HG02623 (cell line): Measurements from ENCODE around the gene ATP11A.

Experiments used
- ATAC-seq: cut with Tn5 transposase; IDR thresholded peaks from one replicate; pipeline ENCODE4 v1.9.1; 2021; ENCODE audit warnings: moderate library complexity; ENCODE audit not compliant: unreplicated experiment

ATP11A gene

GRCh38 chr13:112899281-112900225 is 209.7 kb downstream of the ATP11A start:
- no peak for ATAC-seq

DNA sequence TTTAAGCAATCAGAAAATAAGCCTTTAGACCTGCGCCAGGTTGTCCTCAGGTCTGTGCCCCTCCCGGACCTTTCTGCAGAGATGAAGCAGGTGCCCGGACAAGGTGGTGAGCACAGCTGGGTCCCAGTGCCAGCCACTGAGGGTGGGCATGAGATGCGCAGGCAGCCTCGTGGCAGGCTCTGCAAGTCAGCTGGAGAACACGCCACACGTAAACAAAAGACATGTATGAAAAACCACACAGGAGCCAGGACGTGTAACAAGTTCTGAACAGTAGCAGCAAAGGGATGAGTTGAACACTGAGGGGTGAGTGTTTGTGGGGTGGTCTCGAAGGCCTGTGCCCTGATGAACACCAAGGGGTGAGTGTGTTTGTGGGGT is 210.4 kb downstream of the ATP11A start:
- no peak for ATAC-seq

DNA sequence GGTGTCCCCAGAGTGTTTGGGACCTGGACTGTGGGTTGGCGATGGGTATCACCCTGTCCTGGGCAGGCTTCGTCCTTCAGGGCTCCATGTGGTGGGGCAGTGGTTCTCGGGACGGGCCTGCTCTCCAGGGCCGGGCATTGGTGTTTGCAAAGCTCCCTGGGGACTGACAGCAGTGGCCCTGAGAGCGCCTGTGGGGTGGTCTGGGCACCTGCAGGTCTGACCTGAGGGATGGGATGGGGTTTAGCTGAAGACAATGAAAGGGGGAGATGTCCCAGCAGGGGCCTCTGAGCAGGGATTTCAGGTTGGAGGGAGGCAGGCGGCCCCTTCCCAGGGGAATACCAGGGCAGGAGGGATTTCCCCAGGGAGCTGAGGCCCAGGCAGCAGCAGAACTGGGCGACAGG is 210.9 kb downstream of the ATP11A start:
- ATAC-seq: no peak

GRCh38 chr13:112902101-112902651 is 212.3 kb downstream of the ATP11A start:
- no peak for ATAC-seq

- no peak for ATAC-seq
These were observed 212.8 kb downstream of the ATP11A start for GRCh38 chr13:112902669-112903068.

DNA sequence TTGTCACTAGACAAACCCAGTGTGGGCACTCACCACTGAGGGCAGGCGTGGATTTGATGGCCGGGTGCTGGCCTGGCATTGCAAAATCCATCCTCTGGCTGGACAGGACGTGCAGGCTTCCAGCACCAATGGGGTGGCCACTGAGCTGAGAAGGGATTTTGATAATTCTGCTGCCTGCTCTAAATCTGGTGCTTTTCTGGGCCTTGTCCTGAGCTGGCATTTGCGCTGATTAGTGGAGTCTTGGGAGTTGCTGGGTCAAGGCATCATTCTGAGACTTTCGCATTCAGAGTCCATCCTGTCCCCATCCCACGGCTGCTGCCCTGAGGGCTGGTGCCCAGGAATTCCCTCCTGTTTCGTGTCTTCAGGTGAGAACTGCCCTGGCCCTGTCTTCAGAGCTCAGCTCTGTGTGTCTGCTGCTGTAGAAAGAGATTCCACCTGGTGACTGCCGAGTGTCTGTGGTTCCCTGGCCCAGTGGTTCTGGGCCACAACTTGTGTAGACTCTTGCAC is 213.3 kb downstream of the ATP11A start:
- no peak for ATAC-seq

DNA sequence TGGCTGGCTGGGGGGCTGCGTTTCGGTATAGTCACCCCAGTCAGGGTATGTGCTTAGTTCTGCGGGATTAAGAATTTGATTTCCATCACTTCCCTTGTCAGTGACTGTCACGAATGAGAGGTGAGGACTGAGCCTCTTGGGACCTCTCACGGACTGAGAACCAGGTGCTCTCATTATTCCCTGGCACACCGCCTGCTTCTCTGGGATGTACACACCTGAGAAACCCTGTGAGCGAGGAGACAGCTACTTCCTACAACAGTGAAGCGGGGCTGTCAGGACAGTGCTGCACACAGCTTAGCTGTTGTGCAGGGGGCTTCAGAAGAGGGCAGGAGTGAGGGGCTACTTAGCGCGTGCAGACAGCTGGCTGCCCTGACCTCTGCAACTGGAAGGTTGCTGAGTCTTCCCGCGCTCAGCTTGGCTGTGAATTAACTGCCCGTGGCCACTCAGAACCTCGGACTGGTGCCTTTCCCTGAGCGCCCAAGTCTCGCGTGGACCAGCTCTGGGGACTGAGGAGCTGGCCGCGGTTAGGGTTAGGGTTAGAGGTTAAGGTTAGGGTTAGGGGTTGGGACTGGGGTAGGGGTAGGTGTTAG is 213.9 kb downstream of the ATP11A start:
- no peak for ATAC-seq

- no peak for ATAC-seq
These were observed 214.7 kb downstream of the ATP11A start for GRCh38 chr13:112904436-112904960.

GRCh38 chr13:112905086-112905485 is 215.2 kb downstream of the ATP11A start:
- ATAC-seq: no peak

DNA sequence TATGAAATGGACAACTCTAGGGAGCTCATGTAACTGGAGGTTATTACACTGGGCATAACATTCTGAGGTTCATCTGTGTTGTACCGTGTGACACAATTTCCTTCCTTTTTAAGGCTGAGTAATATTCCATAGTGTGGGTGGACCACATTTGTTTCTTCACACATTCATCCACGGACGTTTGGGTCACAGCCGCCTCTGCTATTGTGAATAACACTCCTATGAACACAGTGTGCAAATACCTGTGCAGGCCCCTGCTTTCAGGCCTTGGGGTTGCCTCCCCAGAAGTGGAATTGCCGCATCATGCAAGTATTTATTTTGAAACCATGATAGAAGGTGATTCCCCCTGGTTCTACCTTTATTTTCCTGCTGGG is 215.8 kb downstream of the ATP11A start:
- no peak for ATAC-seq

DNA sequence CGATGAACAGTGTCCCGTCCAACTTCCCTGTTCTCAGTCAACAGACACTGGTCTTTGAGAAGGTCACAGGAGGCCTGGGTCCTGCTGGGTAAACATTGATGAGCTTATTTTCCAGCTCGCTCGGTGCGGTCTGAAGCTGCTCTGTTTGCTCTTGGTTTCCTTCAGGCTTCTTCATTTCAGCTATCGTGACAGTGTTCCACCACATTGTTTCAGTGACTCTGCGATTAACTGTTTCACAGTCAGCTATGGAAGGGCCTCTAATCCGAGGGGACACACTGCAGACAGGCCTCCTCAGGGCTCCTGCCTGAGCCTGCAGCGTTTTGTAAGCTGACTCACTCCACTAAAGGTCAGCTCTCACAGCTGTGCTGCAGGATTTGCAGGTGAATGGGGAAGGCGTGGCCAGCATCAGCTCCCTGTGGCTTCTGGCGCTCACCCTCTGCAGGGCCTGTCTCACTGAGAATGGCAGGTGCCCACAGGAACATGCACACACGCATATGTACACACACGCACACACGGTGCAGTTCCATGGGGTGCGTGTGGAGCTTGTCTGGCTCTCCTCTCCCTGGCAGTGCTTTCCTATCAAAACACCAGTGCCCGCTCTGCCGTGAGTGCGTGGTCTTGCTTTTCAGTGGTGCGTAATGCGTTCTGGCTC is 216.3 kb downstream of the ATP11A start:
- no peak for ATAC-seq

GRCh38 chr13:112907286-112907685 is 217.4 kb downstream of the ATP11A start:
- ATAC-seq: no peak

DNA sequence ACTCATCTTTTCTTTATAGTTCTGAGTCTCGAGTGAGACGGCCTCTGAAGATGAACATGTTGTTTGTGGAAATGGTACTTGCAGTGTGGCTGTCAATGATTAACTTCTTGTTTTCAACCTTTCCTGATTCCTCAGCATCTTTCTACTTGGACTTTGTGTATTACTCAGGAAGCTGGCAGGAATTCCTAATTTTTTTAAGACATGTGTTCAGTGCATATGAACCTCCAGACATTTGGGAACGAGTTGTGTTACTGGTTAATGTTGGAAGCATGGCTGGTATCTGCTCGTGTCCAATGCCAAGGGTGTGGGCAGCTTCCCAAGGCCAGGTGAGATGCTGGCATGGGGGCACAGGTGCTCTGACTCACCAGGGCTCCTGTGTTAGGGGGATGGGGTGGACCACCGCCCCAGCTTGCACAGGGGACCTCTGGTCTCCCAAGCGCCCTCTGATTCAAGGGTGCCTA is 218.1 kb downstream of the ATP11A start:
- no peak for ATAC-seq

DNA sequence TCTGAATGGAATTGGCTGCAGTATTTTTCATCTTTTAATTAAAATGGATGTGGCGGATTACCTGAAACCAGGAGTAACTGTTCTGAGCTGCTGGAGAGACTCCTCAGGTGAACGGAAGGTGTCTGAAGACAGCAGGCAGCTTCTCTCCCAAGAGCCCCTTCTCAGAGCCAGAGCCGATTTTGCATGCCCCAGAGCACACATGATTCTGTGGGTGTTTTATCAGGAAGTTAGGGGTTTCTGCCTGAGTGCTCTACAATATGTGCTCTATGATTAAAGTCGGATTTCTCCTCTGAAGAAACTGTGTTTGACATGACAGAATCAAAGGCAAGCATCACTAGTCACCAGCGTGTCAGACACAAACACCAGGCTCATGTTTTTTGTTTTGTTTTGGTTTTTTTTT is 218.5 kb downstream of the ATP11A start:
- ATAC-seq: no peak

DNA sequence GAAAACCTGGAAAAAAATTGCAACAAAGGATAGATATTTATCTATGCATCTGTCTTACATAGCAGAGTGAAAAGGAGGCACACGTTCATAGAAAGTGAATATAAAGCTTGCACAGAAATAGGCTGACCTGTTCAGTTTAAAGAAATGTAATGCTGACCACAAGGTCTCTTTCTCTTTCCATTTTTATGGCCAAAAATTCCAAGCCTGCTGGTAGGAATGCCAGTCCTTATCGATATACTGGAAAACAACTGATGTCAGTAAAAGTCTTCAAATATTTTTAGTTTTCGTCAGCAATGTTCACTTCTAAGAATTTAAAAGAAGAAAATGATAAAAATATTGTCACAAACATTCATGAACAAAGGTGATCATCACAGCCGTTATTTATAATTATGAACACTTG is 220.2 kb downstream of the ATP11A start:
- no peak for ATAC-seq

DNA sequence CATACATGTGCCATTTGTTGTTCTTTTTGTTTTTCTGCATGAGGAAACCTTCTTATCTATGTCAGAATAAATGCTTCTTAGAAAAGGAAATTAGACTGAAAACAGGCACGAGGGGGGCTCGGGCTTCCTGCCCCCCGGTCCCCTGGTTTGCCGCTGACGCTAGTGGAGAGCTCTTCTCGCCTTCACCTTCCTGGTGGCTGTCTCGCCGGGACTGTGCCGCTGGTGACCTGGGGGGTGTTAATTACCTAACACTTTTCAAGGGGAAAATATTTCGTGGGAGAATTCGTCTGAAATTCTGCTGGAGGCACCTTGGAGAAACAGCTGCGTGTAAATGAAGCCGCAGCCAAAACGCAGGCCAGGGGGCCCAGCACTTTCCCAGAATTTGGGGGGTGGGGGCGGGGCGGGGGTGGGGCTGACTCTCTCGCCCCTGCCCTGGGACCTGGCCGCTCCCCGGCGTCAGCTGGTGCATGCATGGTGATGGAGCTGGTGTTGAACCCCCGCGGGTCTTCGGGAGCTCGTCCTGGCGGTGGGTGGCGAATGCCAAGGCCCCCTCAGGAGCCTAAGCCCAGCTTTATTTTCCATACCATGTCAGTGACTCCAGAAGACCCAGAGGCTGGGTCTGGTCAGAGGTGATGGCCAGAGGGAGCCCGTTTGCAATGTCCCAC is 220.9 kb downstream of the ATP11A start:
- no peak for ATAC-seq

- no peak for ATAC-seq
These were observed 221.5 kb downstream of the ATP11A start for GRCh38 chr13:112911285-112911701.

DNA sequence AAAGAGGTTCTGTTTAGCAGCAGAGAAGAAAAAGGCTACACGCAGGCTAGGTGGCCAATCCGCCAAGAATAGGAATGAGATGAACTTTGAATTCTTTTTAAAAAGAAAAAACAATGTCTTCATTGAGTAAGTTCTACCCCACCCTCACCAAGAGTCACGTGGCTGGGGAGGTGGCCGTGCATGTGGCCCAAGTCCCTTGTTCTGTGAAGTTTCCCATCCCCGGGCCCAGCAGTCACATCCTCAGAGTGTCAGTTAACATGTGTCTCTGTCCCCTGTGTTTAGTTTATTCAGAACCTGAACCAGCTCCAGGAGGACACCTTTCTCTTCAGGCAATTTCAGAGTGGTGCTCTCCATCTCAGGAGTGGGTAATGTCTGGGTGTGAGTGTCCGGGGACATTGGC is 222.0 kb downstream of the ATP11A start:
- ATAC-seq: no peak

DNA sequence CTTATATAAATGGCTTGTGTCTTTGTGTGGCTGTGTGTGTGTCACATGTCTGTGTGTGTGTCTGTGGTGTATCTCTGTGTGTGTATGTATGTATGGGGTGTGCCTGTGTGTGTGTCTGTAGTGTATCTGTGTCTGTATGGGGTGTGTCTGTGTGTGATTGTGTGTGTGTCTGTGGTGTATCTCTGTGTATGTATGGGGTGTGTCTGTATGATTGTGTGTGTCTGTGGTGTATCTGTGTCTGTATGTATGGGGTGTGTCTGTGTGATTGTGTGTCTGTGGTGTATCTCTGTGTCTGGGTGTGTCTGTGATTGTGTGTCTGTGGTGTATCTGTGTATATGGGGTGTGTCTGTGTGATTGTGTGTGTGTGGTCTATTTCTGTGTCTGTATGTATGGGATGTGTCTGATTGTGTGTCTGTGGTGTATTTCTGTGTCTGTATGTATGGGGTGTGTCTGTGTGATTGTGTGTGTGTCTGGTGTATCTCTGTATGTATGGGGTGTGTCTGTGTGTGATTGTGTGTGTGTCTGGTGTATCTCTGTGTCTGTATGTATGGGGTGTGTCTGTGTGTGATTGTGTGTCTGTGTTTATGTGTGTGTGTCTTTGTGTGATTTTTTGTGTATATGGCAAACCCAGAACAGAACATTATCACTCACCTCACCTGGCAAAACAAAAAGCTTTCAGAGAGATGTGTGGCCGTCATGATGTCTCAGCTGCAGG is 223.0 kb downstream of the ATP11A start:
- no peak for ATAC-seq

DNA sequence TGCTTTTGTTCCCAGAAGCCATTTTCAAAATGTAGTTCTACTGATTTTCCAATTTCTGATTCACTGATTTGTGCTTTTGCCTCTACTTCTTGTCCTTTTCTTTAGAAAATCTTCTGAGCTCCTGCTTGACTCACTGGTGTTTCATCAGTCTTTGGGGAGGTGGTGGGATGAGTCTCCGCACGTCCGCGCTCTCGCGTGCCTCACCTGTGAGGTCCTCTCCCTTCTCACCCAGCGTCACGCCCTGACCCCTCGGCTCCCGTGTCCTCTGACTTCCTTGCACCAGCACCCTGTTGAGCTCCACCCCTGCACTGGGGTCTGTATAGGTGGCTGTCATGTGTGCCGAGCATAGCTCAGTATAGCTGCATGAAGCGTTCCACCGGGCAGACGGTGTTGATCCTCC is 226.5 kb downstream of the ATP11A start:
- ATAC-seq: no peak
